GM21515 (cell line): Measurements from ENCODE around the gene GNPDA2.

ENCODE experiments used
- ATAC-seq: cut with Tn5 transposase; IDR thresholded peaks from one replicate; pipeline ENCODE4 v1.9.1; 2021; ENCODE audit not compliant: unreplicated experiment

GNPDA2 gene

GRCh38 chr4:44684648-44685047 is 41.7 kb downstream of the GNPDA2 start:
- no peak for ATAC-seq

GRCh38 chr4:44679060-44679459 is 47.3 kb downstream of the GNPDA2 start:
- peak; percentile 5 for ATAC-seq

GRCh38 chr4:44678094-44679041 is 48.0 kb downstream of the GNPDA2 start, which contains the start of gene GUF1:
GUF1 (plus strand) TSS chr4:44678420; CDS start chr4:44678623, 203 bp downstream.
- ATAC-seq = peak; percentile 98

- ATAC-seq = no peak
Observed at GRCh38 chr4:44675366-44675765, 51.0 kb downstream of the GNPDA2 start.

- no peak for ATAC-seq
Observed at GRCh38 chr4:44674471-44674870, 51.9 kb downstream of the GNPDA2 start.

- no peak for ATAC-seq
Observed at GRCh38 chr4:44671636-44672035, 54.7 kb downstream of the GNPDA2 start.

DNA sequence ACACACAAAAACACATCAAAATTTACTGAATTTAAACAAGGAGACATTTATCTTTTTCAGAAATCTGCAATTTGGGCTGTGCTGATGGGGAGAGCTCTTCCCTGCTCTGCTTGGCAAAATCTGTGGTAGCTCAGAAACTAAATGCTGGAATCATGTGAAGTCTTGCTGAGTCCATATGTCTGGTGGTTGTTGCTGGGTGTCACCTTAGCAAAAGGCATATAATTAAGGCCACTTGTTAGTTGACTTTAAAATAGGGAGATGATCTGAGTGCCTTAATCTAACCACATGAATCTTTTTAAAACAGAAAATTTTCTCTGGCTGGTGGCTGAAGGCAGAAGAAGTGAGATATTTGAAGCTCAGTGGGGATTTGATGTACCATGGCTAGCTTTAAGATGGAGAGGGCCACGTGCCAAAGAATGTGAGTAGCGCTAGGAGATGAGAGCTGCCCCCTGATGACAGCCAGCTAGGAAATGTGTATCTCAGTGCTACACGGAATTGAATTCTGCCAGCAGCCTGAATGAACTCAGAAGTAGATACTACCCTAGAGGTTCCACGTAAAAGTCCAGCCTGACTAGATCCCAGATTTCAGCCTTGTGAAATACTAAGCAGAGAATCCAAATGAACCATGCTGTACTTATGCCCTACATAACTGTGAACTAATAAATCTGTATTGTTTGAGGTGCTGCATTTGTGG is 55.7 kb downstream of the GNPDA2 start:
- no peak for ATAC-seq

- no peak for ATAC-seq
Observed at GRCh38 chr4:44668526-44668925, 57.8 kb downstream of the GNPDA2 start.

- ATAC-seq = no peak
Observed at GRCh38 chr4:44663539-44664263, 62.7 kb downstream of the GNPDA2 start.

- ATAC-seq = no peak
Observed at GRCh38 chr4:44662623-44663005, 63.7 kb downstream of the GNPDA2 start.

DNA sequence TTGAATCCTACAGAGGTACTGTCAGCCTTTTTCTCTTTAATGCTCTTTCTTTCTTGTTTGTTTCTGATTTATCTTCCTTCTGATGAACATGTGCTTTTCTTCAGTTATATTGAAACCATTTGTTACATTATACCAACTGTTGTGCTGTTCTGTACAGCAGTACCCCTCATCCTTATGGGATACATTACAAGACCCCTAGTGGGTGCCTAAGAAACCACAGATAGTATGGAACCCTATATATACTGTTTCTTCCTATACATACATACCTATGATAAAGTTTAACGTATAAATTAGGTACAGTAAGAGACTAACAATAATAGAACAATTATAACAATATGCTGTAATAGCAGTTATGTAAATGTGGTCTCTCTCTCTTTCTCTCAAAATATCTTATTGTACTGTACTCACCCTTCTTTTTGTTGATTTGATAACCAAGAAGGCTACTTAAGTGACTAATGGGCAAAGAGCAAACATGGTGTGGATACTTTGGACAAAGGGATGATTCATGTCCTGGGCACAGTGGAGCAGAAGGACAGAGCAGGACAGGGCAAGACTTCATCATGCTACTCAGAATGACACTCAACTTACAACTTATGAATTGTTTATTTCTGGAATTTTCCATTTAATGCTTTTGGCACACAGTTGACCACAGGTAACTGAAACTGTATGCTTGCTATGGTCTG is 64.3 kb downstream of the GNPDA2 start:
- no peak for ATAC-seq

DNA sequence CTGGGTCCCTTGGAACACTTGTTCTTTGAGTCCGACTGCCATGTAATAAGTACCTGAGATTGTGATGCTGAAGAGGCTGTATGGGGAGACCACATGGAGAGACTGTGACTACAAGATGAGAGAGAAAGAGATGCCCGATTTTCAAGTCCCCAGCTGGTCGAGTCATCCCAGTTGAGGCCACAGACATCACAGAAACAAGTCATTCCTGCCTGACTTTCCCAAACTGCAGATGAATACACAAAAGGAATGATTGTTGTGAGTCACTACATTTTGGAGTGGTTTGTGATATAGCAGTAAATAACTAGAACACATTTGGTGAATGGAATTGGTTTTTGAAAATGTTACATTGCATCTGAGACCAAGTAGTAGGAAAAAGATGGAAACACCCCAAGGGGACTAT is 66.0 kb downstream of the GNPDA2 start:
- no peak for ATAC-seq

- no peak for ATAC-seq
Observed at GRCh38 chr4:44652002-44652401, 74.4 kb downstream of the GNPDA2 start.
